ENCODE measurements around the gene COL27A1. TPM values are rescaled to one million over a fixed set of nuclear protein-coding genes. Genes with fewer than 3 reads are reported as not detected.

COL27A1 gene
- polyA plus RNA-seq, 1 of the 3 experiments (the other 2 are of a cell fraction): 8.7 TPM

DNA sequence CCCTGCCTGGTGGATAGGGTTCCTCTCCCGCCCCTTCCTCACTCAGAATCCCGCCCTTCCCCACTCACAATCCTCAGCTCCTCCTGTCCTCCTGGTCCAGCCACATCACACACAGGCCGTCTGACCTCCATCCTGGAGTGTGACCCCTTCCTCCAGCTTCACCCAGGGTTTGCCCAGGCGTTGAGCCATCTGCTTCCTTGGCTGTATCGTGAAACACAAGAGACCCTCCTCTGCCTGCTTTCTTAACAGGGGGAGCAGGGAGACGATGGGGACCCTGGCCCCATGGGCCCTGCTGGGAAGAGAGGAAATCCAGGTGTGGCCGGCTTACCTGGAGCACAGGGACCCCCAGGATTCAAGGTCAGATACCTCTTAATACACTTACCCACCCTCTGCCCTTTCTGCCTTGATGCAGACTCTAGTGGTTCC, 135.2 kb downstream of the COL27A1 start:
- no peaks in the 10 kb centered on the region for H3K9me2 ChIP-seq
- peaks cover 10% of the 10 kb centered on the region; the same call in 1 of the 2 replicates for H3K9me3 ChIP-seq
- H3K4me1 ChIP-seq (ENCODE audit: control insufficient read depth in 1 of 2, insufficient read depth in 2 of 2, low read depth in 1 of 2, low read length in 1 of 2): peaks cover 16 to 22% of the 10 kb centered on the region in 2 experiments; a peak in 3 of 4 replicates
- CTCF ChIA-PET: interaction anchor here (0.9 to 17.8 kb wide), 68 partner anchors 9 to 634 kb away, joined by 3 to 269 read pairs (median 6); partner anchors contain the start of genes AMBP, COL27A1 and KIF12
- peaks cover 10 to 35% of the 10 kb centered on the region in 2 experiments for H3K36me3 ChIP-seq (replicated peaks in 1 of 2; ENCODE audit: control insufficient read depth in 1 of 2, insufficient read depth in 2 of 2, low read length in 1 of 2)
- DNase-seq: no peak
- H3K27ac ChIP-seq (ENCODE audit: low read depth in 2 of 2, low read length in 1 of 2): no peak overlapping the region
- no peaks in the 10 kb centered on the region for H4K20me1 ChIP-seq (ENCODE audit: insufficient read depth)
- H3F3A ChIP-seq (replicated peaks; ENCODE audit: insufficient read depth): peaks cover 4% of the 10 kb centered on the region
- 61% methylated on average over 7 of the region's 7 CpGs for WGBS (ENCODE audit: low lambda C conversion rate)
- TF ChIP-seq TEAD4 (IDR thresholded peaks at IDR 0.05; ENCODE audit: borderline replicate concordance, insufficient read depth): no peak
- TF ChIP-seq, protein P1, sequence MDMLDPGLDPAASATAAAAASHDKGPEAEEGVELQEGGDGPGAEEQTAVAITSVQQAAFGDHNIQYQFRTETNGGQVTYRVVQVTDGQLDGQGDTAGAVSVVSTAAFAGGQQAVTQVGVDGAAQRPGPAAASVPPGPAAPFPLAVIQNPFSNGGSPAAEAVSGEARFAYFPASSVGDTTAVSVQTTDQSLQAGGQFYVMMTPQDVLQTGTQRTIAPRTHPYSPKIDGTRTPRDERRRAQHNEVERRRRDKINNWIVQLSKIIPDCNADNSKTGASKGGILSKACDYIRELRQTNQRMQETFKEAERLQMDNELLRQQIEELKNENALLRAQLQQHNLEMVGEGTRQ (IDR thresholded peaks at IDR 0.05; ENCODE audit: borderline replicate concordance, low read depth, low read length): no peak
- no peak for TF ChIP-seq NRF1 (IDR thresholded peaks at IDR 0.05; ENCODE audit: low read depth, low read length)
- no peak for TF ChIP-seq JUND (IDR thresholded peaks at IDR 0.05)
- TF ChIP-seq, protein P2, sequence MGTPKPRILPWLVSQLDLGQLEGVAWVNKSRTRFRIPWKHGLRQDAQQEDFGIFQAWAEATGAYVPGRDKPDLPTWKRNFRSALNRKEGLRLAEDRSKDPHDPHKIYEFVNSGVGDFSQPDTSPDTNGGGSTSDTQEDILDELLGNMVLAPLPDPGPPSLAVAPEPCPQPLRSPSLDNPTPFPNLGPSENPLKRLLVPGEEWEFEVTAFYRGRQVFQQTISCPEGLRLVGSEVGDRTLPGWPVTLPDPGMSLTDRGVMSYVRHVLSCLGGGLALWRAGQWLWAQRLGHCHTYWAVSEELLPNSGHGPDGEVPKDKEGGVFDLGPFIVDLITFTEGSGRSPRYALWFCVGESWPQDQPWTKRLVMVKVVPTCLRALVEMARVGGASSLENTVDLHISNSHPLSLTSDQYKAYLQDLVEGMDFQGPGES (IDR thresholded peaks at IDR 0.05; ENCODE audit: low read depth, low read length): no peak
- TF ChIP-seq TAF1 (IDR thresholded peaks at IDR 0.05; ENCODE audit: borderline replicate concordance, low read depth, low read length): no peak
- no peak for TF ChIP-seq NFIC (IDR thresholded peaks at IDR 0.05; ENCODE audit: borderline replicate concordance)
- TF ChIP-seq, protein P3, sequence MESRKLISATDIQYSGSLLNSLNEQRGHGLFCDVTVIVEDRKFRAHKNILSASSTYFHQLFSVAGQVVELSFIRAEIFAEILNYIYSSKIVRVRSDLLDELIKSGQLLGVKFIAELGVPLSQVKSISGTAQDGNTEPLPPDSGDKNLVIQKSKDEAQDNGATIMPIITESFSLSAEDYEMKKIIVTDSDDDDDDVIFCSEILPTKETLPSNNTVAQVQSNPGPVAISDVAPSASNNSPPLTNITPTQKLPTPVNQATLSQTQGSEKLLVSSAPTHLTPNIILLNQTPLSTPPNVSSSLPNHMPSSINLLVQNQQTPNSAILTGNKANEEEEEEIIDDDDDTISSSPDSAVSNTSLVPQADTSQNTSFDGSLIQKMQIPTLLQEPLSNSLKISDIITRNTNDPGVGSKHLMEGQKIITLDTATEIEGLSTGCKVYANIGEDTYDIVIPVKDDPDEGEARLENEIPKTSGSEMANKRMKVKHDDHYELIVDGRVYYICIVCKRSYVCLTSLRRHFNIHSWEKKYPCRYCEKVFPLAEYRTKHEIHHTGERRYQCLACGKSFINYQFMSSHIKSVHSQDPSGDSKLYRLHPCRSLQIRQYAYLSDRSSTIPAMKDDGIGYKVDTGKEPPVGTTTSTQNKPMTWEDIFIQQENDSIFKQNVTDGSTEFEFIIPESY (IDR thresholded peaks at IDR 0.05; ENCODE audit: borderline replicate concordance, low read depth): no peak
- TF ChIP-seq EZH2phosphoT487 (IDR thresholded peaks at IDR 0.05; ENCODE audit: borderline replicate concordance, low read depth): no peak
- no peak for TF ChIP-seq YY1 (IDR thresholded peaks at IDR 0.05; ENCODE audit: low read depth)
- TF ChIP-seq, protein P4, sequence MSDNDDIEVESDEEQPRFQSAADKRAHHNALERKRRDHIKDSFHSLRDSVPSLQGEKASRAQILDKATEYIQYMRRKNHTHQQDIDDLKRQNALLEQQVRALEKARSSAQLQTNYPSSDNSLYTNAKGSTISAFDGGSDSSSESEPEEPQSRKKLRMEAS (IDR thresholded peaks at IDR 0.05; ENCODE audit: low read depth): no peak
- no peak for TF ChIP-seq POLR2AphosphoS5 (IDR thresholded peaks at IDR 0.05; ENCODE audit: low read depth, low read length)
- TF ChIP-seq, protein P5, sequence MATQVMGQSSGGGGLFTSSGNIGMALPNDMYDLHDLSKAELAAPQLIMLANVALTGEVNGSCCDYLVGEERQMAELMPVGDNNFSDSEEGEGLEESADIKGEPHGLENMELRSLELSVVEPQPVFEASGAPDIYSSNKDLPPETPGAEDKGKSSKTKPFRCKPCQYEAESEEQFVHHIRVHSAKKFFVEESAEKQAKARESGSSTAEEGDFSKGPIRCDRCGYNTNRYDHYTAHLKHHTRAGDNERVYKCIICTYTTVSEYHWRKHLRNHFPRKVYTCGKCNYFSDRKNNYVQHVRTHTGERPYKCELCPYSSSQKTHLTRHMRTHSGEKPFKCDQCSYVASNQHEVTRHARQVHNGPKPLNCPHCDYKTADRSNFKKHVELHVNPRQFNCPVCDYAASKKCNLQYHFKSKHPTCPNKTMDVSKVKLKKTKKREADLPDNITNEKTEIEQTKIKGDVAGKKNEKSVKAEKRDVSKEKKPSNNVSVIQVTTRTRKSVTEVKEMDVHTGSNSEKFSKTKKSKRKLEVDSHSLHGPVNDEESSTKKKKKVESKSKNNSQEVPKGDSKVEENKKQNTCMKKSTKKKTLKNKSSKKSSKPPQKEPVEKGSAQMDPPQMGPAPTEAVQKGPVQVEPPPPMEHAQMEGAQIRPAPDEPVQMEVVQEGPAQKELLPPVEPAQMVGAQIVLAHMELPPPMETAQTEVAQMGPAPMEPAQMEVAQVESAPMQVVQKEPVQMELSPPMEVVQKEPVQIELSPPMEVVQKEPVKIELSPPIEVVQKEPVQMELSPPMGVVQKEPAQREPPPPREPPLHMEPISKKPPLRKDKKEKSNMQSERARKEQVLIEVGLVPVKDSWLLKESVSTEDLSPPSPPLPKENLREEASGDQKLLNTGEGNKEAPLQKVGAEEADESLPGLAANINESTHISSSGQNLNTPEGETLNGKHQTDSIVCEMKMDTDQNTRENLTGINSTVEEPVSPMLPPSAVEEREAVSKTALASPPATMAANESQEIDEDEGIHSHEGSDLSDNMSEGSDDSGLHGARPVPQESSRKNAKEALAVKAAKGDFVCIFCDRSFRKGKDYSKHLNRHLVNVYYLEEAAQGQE (IDR thresholded peaks at IDR 0.05; ENCODE audit: low read depth, low read length): no peak
- no peak for TF ChIP-seq CHD2 (IDR thresholded peaks at IDR 0.05; ENCODE audit: low read length, partially characterized antibody)
- no peak for TF ChIP-seq GABPA (IDR thresholded peaks at IDR 0.05; ENCODE audit: low read depth)
- no peak for TF ChIP-seq FOSL2 (IDR thresholded peaks at IDR 0.05; ENCODE audit: borderline replicate concordance, low read depth)
- no peak for TF ChIP-seq FOXM1 (IDR thresholded peaks at IDR 0.05; ENCODE audit: low read depth)
- TF ChIP-seq, protein P6, sequence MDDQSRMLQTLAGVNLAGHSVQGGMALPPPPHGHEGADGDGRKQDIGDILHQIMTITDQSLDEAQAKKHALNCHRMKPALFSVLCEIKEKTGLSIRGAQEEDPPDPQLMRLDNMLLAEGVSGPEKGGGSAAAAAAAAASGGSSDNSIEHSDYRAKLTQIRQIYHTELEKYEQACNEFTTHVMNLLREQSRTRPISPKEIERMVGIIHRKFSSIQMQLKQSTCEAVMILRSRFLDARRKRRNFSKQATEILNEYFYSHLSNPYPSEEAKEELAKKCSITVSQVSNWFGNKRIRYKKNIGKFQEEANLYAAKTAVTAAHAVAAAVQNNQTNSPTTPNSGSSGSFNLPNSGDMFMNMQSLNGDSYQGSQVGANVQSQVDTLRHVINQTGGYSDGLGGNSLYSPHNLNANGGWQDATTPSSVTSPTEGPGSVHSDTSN (IDR thresholded peaks at IDR 0.05): no peak
- TF ChIP-seq EP300 (IDR thresholded peaks at IDR 0.05; ENCODE audit: borderline replicate concordance in 1 of 2, low read depth in 1 of 2, low read length in 1 of 2): no peak
- no peak for TF ChIP-seq ELF1 (IDR thresholded peaks at IDR 0.05)
- POLR2A ChIA-PET: no interaction called here
- H3K9ac ChIP-seq: no peak overlapping the region
- H3K4me3 ChIP-seq (ENCODE audit: low read depth in 2 of 2, low read length in 1 of 2): no peak overlapping the region
- no peak overlapping the region for H3K4me2 ChIP-seq
- no peaks in the 10 kb centered on the region for H3K79me2 ChIP-seq (ENCODE audit: insufficient read depth)
- H2AFZ ChIP-seq (ENCODE audit: low read depth): no peak overlapping the region
- H3K27me3 ChIP-seq (ENCODE audit: insufficient read depth): no peaks in the 10 kb centered on the region
